ENCODE measurements around the gene ABCC5.
"Not testable (repeated sequence)": the region's sequence is repeated elsewhere in the genome, so short reads cannot be mapped to it uniquely, and the experiment has no call there.

Gene ABCC5

GRCh38 chr3:184031187-184031792, 13.6 kb upstream of the ABCC5 start, which contains the start of gene HTR3D:
HTR3D (plus strand) TSS chr3:184031742; CDS start chr3:184031742, 0 bp downstream.
- H3K4me1 ChIP-seq (ENCODE audit: control insufficient read depth, insufficient read depth, low read length): no peaks in the 10 kb centered on the region
- H3K9ac ChIP-seq (ENCODE audit: low read length): no peak within 1 kb of the TSS
- no peaks in the 10 kb centered on the region for H3K27me3 ChIP-seq (ENCODE audit: control insufficient read depth, insufficient read depth, low read length)

GRCh38 chr3:184030536-184030935, 12.9 kb upstream of the ABCC5 start:
- Histone ChIP-seq H3K4me3 (ENCODE audit: low read length) (no peak overlapping the region), H3K4me1 (ENCODE audit: control insufficient read depth, insufficient read depth, low read length) (no peaks in the 10 kb centered on the region), H3K36me3 (ENCODE audit: control insufficient read depth, insufficient read depth, low read length) (no peaks in the 10 kb centered on the region), H3K9ac (ENCODE audit: low read length) (no peak overlapping the region), H3K27ac (ENCODE audit: low read depth, low read length) (no peak overlapping the region), H3K27me3 (ENCODE audit: control insufficient read depth, insufficient read depth, low read length) (no peaks in the 10 kb centered on the region)

More at GRCh38 chr3:184031187-184031792, 13.6 kb upstream of the ABCC5 start, which contains the start of gene HTR3D:
- no peaks in the 10 kb centered on the region for H3K36me3 ChIP-seq (ENCODE audit: control insufficient read depth, insufficient read depth, low read length)
- H3K27ac ChIP-seq (ENCODE audit: low read depth, low read length): no peak within 1 kb of the TSS
- H3K4me3 ChIP-seq (ENCODE audit: low read length): no peak within 1 kb of the TSS

GRCh38 chr3:184029443-184029842, 11.8 kb upstream of the ABCC5 start:
- Histone ChIP-seq H3K27ac (ENCODE audit: low read depth, low read length) (no peak overlapping the region), H3K4me3 (ENCODE audit: low read length) (no peak overlapping the region), H3K4me1 (ENCODE audit: control insufficient read depth, insufficient read depth, low read length) (no peaks in the 10 kb centered on the region), H3K36me3 (ENCODE audit: control insufficient read depth, insufficient read depth, low read length) (no peaks in the 10 kb centered on the region), H3K9ac (ENCODE audit: low read length) (no peak overlapping the region), H3K27me3 (ENCODE audit: control insufficient read depth, insufficient read depth, low read length) (no peaks in the 10 kb centered on the region)

- H3K27ac ChIP-seq (ENCODE audit: low read depth, low read length); H3K4me3 ChIP-seq (ENCODE audit: low read length); H3K36me3 ChIP-seq (ENCODE audit: control insufficient read depth, insufficient read depth, low read length); H3K27me3 ChIP-seq (ENCODE audit: control insufficient read depth, insufficient read depth, low read length); H3K9ac ChIP-seq (ENCODE audit: low read length); H3K4me1 ChIP-seq (ENCODE audit: control insufficient read depth, insufficient read depth, low read length): not testable (repeated sequence)
These were observed 10.7 kb upstream of the ABCC5 start for GRCh38 chr3:184028275-184028890.

- H3K9ac ChIP-seq (ENCODE audit: low read length); H3K27ac ChIP-seq (ENCODE audit: low read depth, low read length); H3K4me3 ChIP-seq (ENCODE audit: low read length); H3K4me1 ChIP-seq (ENCODE audit: control insufficient read depth, insufficient read depth, low read length); H3K36me3 ChIP-seq (ENCODE audit: control insufficient read depth, insufficient read depth, low read length); H3K27me3 ChIP-seq (ENCODE audit: control insufficient read depth, insufficient read depth, low read length): not testable (repeated sequence)
These were observed 7.6 kb upstream of the ABCC5 start for GRCh38 chr3:184025256-184025655.

- no peak overlapping the region for H3K4me3 ChIP-seq (ENCODE audit: low read length)
- H3K9ac ChIP-seq (ENCODE audit: low read length): no peak overlapping the region
- H3K27me3 ChIP-seq (ENCODE audit: control insufficient read depth, insufficient read depth, low read length): no peaks in the 10 kb centered on the region
- H3K27ac ChIP-seq (ENCODE audit: low read depth, low read length): no peak overlapping the region
- H3K4me1 ChIP-seq (ENCODE audit: control insufficient read depth, insufficient read depth, low read length): no peaks in the 10 kb centered on the region
- H3K36me3 ChIP-seq (ENCODE audit: control insufficient read depth, insufficient read depth, low read length): no peaks in the 10 kb centered on the region
These were observed 4.6 kb upstream of the ABCC5 start for GRCh38 chr3:184022323-184022722.

GRCh38 chr3:184018424-184018973, 815 bp upstream of the ABCC5 start:
- no peaks in the 10 kb centered on the region for H3K36me3 ChIP-seq (ENCODE audit: control insufficient read depth, insufficient read depth, low read length)
- peak overlapping the region; percentile 82 for H3K27ac ChIP-seq (ENCODE audit: low read depth, low read length)
- H3K9ac ChIP-seq (ENCODE audit: low read length): peak overlapping the region; percentile 59
- H3K4me3 ChIP-seq (ENCODE audit: low read length): peak overlapping the region; percentile 100
- peaks cover 10% of the 10 kb centered on the region for H3K4me1 ChIP-seq (ENCODE audit: control insufficient read depth, insufficient read depth, low read length)
- H3K27me3 ChIP-seq (ENCODE audit: control insufficient read depth, insufficient read depth, low read length): no peaks in the 10 kb centered on the region

GRCh38 chr3:184016811-184017671, 643 bp downstream of the ABCC5 start:
- Histone ChIP-seq H3K9ac (ENCODE audit: low read length) (peak overlapping the region; percentile 46), H3K36me3 (ENCODE audit: control insufficient read depth, insufficient read depth, low read length) (no peaks in the 10 kb centered on the region), H3K4me3 (ENCODE audit: low read length) (peak overlapping the region; percentile 100), H3K27ac (ENCODE audit: low read depth, low read length) (peak overlapping the region; percentile 82), H3K4me1 (ENCODE audit: control insufficient read depth, insufficient read depth, low read length) (peaks cover 10% of the 10 kb centered on the region), H3K27me3 (ENCODE audit: control insufficient read depth, insufficient read depth, low read length) (no peaks in the 10 kb centered on the region)

- H3K4me3 ChIP-seq (ENCODE audit: low read length): peak overlapping the region; percentile 24
- peaks cover 10% of the 10 kb centered on the region for H3K4me1 ChIP-seq (ENCODE audit: control insufficient read depth, insufficient read depth, low read length)
- no peaks in the 10 kb centered on the region for H3K27me3 ChIP-seq (ENCODE audit: control insufficient read depth, insufficient read depth, low read length)
- no peak overlapping the region for H3K27ac ChIP-seq (ENCODE audit: low read depth, low read length)
- no peak overlapping the region for H3K9ac ChIP-seq (ENCODE audit: low read length)
- H3K36me3 ChIP-seq (ENCODE audit: control insufficient read depth, insufficient read depth, low read length): peaks cover 3% of the 10 kb centered on the region
These were observed 1.5 kb downstream of the ABCC5 start for GRCh38 chr3:184016169-184016570.

GRCh38 chr3:184015381-184016019, 2.2 kb downstream of the ABCC5 start:
- H3K4me3 ChIP-seq (ENCODE audit: low read length): no peak overlapping the region
- H3K27me3 ChIP-seq (ENCODE audit: control insufficient read depth, insufficient read depth, low read length): no peaks in the 10 kb centered on the region
- H3K4me1 ChIP-seq (ENCODE audit: control insufficient read depth, insufficient read depth, low read length): peaks cover 10% of the 10 kb centered on the region
- H3K36me3 ChIP-seq (ENCODE audit: control insufficient read depth, insufficient read depth, low read length): peaks cover 4% of the 10 kb centered on the region
- no peak overlapping the region for H3K9ac ChIP-seq (ENCODE audit: low read length)
- H3K27ac ChIP-seq (ENCODE audit: low read depth, low read length): no peak overlapping the region

GRCh38 chr3:184011937-184012889, 5.5 kb downstream of the ABCC5 start:
- no peak overlapping the region for H3K9ac ChIP-seq (ENCODE audit: low read length)
- H3K4me3 ChIP-seq (ENCODE audit: low read length): no peak overlapping the region
- H3K27me3 ChIP-seq (ENCODE audit: control insufficient read depth, insufficient read depth, low read length): no peaks in the 10 kb centered on the region
- no peak overlapping the region for H3K27ac ChIP-seq (ENCODE audit: low read depth, low read length)
- peaks cover 10% of the 10 kb centered on the region for H3K4me1 ChIP-seq (ENCODE audit: control insufficient read depth, insufficient read depth, low read length)
- H3K36me3 ChIP-seq (ENCODE audit: control insufficient read depth, insufficient read depth, low read length): peaks cover 4% of the 10 kb centered on the region
